H1 (cell line): ENCODE results near the gene CENATAC. TPM values are rescaled to one million over a fixed set of nuclear protein-coding genes. Genes with fewer than 3 reads are reported as not detected.

Experiments
- CTCF ChIA-PET: fragments of 300-600 bp; sonication (Branson Sonifier 250); formaldehyde crosslinking; loops from one replicate; lab custom pipeline; 2021; ENCODE audit not compliant: partially characterized antibody; lab: Charles Lee
- POLR2A ChIA-PET: fragments of 300-600 bp; sonication (Branson Sonifier 250); formaldehyde crosslinking; loops from one replicate; lab custom pipeline; 2021; ENCODE audit warnings: inconsistent platforms; ENCODE audit not compliant: partially characterized antibody; lab: Charles Lee
- DNase-seq, 2 experiments: peaks; one replicate each; pipeline versions ENCODE4 v3.0.0 to v3.0.0-alpha.2; 2010 to 2022; ENCODE audit warnings: low spot score in 2 of 2, low read depth in 1 of 2, mixed read lengths in 1 of 2
- FAIRE-seq: peaks from 2 replicates; lab custom pipeline; 2011; peaks lifted over from hg19 to GRCh38; lab: Jason Lieb, UNC
- H2AFZ ChIP-seq: 2 replicates; pipeline ENCODE4 v1.8.1; 2012; ENCODE audit warnings: low read length, inconsistent platforms
- H2AK5ac ChIP-seq: 2 replicates; pipeline ENCODE4 v1.6.1; 2013; ENCODE audit warnings: low read depth, low read length
- H2BK120ac ChIP-seq: replicated peaks from 2 replicates; pipeline ENCODE3; 2013; ENCODE audit warnings: low read depth, low read length, inconsistent platforms
- H2BK12ac ChIP-seq: 2 replicates; pipeline ENCODE4 v1.6.1; 2013; ENCODE audit warnings: low read depth, low read length
- H2BK15ac ChIP-seq: 2 replicates; pipeline ENCODE4 v1.6.1; 2013; ENCODE audit warnings: low read length
- H2BK20ac ChIP-seq: 2 replicates; pipeline ENCODE4 v1.6.1; 2013; ENCODE audit warnings: low read length
- H2BK5ac ChIP-seq: 2 replicates; pipeline ENCODE4 v1.6.1; 2013; ENCODE audit warnings: low read depth, low read length
- H3K14ac ChIP-seq: 2 replicates; pipeline ENCODE4 v1.6.1; 2013; ENCODE audit warnings: inconsistent platforms; ENCODE audit not compliant: insufficient read length
- H3K18ac ChIP-seq: 2 replicates; pipeline ENCODE4 v1.6.1; 2013; ENCODE audit warnings: low read length; ENCODE audit errors: extremely low read depth
- H3K23ac ChIP-seq: 2 replicates; pipeline ENCODE4 v1.6.1; 2013; ENCODE audit warnings: inconsistent platforms; ENCODE audit not compliant: insufficient read length
- H3K23me2 ChIP-seq: 2 replicates; pipeline ENCODE4 v1.6.1; 2013; ENCODE audit warnings: low read depth, low read length
- H3K27ac ChIP-seq: 2 replicates; pipeline ENCODE4 v1.6.1; 2011; ENCODE audit warnings: low read depth, low read length, inconsistent platforms
- H3K27me3 ChIP-seq, 4 experiments: replicated peaks in 1 of 4; 1 replicate in 1 of 4; 2 replicates in 3 of 4; pipeline versions ENCODE4 v1.6.1 to v1.8.1; 2011 to 2013; ENCODE audit warnings: low read length in 3 of 4, mild to moderate bottlenecking in 3 of 4, inconsistent platforms in 2 of 4, mixed read lengths in 2 of 4, moderate library complexity in 1 of 4; ENCODE audit not compliant: control insufficient read depth in 3 of 4, insufficient read depth in 3 of 4; ENCODE audit errors: extremely low read depth in 1 of 4
- H3K36me3 ChIP-seq, 4 experiments: 2 replicates each; pipeline versions ENCODE4 v1.6.1 to v1.8.1; 2011 to 2013; ENCODE audit warnings: mild to moderate bottlenecking in 4 of 4, low read length in 3 of 4, moderate library complexity in 2 of 4, control low read depth in 1 of 4, inconsistent platforms in 1 of 4; ENCODE audit not compliant: insufficient read depth in 4 of 4, control insufficient read depth in 2 of 4
- H3K4ac ChIP-seq: replicated peaks from 2 replicates; pipeline ENCODE3; 2013; ENCODE audit warnings: low read length, low read depth, mixed read lengths, inconsistent platforms; ENCODE audit not compliant: insufficient read length
- H3K4me1 ChIP-seq, 4 experiments: replicated peaks in 1 of 4; 1 replicate in 1 of 4; 2 replicates in 3 of 4; pipeline versions ENCODE4 v1.6.1 to v1.8.1; 2011 to 2013; ENCODE audit warnings: low read length in 3 of 4, inconsistent platforms in 2 of 4, mixed read lengths in 1 of 4; ENCODE audit not compliant: insufficient read depth in 4 of 4, control insufficient read depth in 3 of 4
- H3K4me2 ChIP-seq, 2 experiments: 2 replicates each; pipeline versions ENCODE4 v1.6.1 to v1.8.1; 2011 to 2013; ENCODE audit warnings: low read depth in 2 of 2, low read length in 2 of 2, control low read depth in 1 of 2, inconsistent platforms in 1 of 2, mild to moderate bottlenecking in 1 of 2; ENCODE audit not compliant: insufficient read depth in 1 of 2
- H3K4me3 ChIP-seq, 4 experiments: fragments of 200-600, 300-600 bp in 1 of 4; sonication (generic), shearing (Covaris generic), sonication (Bioruptor Twin) in 1 of 4; 2 replicates each; pipeline versions ENCODE4 v1.5.1 to v1.8.1; 2011 to 2016; ENCODE audit warnings: low read length in 4 of 4, low read depth in 3 of 4, control low read depth in 2 of 4, inconsistent platforms in 2 of 4, mild to moderate bottlenecking in 2 of 4, mixed read lengths in 1 of 4, moderate library complexity in 1 of 4; ENCODE audit not compliant: insufficient read depth in 2 of 4; ENCODE audit errors: extremely low read depth in 1 of 4
- H3K56ac ChIP-seq: replicated peaks from 2 replicates; pipeline ENCODE3; 2013; ENCODE audit warnings: low read depth, mild to moderate bottlenecking, mixed read lengths, low read length, inconsistent platforms; ENCODE audit not compliant: insufficient read length
- H3K79me1 ChIP-seq: 2 replicates; pipeline ENCODE4 v1.6.1; 2013; ENCODE audit warnings: low read depth, low read length, control low read depth
- H3K79me2 ChIP-seq, 2 experiments: 2 replicates each; pipeline versions ENCODE4 v1.6.1 to v1.8.1; 2012 to 2013; ENCODE audit warnings: low read length in 2 of 2, mild to moderate bottlenecking in 2 of 2, inconsistent platforms in 1 of 2; ENCODE audit not compliant: insufficient read depth in 2 of 2, control insufficient read depth in 1 of 2
- H3K9ac ChIP-seq, 4 experiments: replicated peaks in 1 of 4; 1 replicate in 1 of 4; 2 replicates in 3 of 4; pipeline versions ENCODE4 v1.6.1 to v1.8.1; 2011 to 2013; ENCODE audit warnings: low read depth in 3 of 4, low read length in 3 of 4, control low read depth in 2 of 4, mild to moderate bottlenecking in 2 of 4, moderate library complexity in 2 of 4, inconsistent platforms in 1 of 4; ENCODE audit errors: extremely low read depth in 1 of 4
- H3K9me3 ChIP-seq, 2 experiments: 2 replicates each; pipeline versions ENCODE4 v1.6.1 to v1.8.1; 2012 to 2013; ENCODE audit warnings: mild to moderate bottlenecking in 2 of 2, moderate library complexity in 2 of 2, control low read depth in 1 of 2, inconsistent platforms in 1 of 2, low read depth in 1 of 2, low read length in 1 of 2, mixed read lengths in 1 of 2; ENCODE audit not compliant: insufficient read depth in 2 of 2
- H4K20me1 ChIP-seq, 2 experiments: replicated peaks in 1 of 2; 2 replicates each; pipeline versions ENCODE3 to v1.8.1; 2011 to 2013; ENCODE audit warnings: inconsistent platforms in 2 of 2, low read length in 2 of 2, mild to moderate bottlenecking in 1 of 2; ENCODE audit not compliant: insufficient read depth in 2 of 2, control insufficient read depth in 1 of 2
- H4K5ac ChIP-seq: 2 replicates; pipeline ENCODE4 v1.6.1; 2013; ENCODE audit warnings: low read length, low read depth, mixed read lengths, inconsistent platforms; ENCODE audit not compliant: insufficient read length
- H4K8ac ChIP-seq: 2 replicates; pipeline ENCODE4 v1.8.0; 2013; ENCODE audit warnings: mild to moderate bottlenecking, moderate library complexity, low read length, inconsistent platforms; ENCODE audit not compliant: insufficient read depth; ENCODE audit errors: extremely low read depth
- H4K91ac ChIP-seq: replicated peaks from 2 replicates; pipeline ENCODE3; 2013; ENCODE audit warnings: low read length, mixed read lengths, inconsistent platforms; ENCODE audit not compliant: insufficient read length
- CBX8 ChIP-seq: fragments of 300-800, 300-1000 bp; sonication (generic); IDR thresholded peaks from 2 replicates; pipeline ENCODE4 v1.7.1; 2016; ENCODE audit warnings: low read depth, low read length, borderline replicate concordance
- WGBS, 2 experiments: shearing (Covaris generic) in 1 of 2; methylation state at CpG; one replicate each; pipeline versions ENCODE4 v1.1.6 to v1.1.7; 2013 to 2015; ENCODE audit warnings: low lambda C conversion rate in 2 of 2, mixed read lengths in 2 of 2, inconsistent platforms in 1 of 2, low coverage in 1 of 2, missing lambda C conversion rate in 1 of 2; ENCODE audit not compliant: insufficient replicate concordance in 2 of 2, insufficient coverage in 1 of 2, insufficient read length in 1 of 2; ENCODE audit errors: extremely low coverage in 1 of 2, missing lambda C conversion rate in 1 of 2; 5-methylcytosine and 5-hydroxymethylcytosine counted together
- polyA plus RNA-seq, 7 experiments: library from polyadenylated mRNA; depleted of rRNA in 3 of 7; stranded (reverse) in 5 of 7; unstranded in 2 of 7; fragments of >200 nt in 5 of 7; fragments of 200-250 nt in 2 of 7; gene quantifications; 1 replicate in 5 of 7; 2 replicates in 1 of 7; 4 replicates in 1 of 7; pipeline versions ENCODE4 v1.2.1 to v1.2.3, GENCODE V29; 2011 to 2013; ENCODE audit warnings: missing spikeins in 2 of 7, mixed read lengths in 2 of 7
- total RNA-seq: library from RNA; stranded (reverse); fragmentation: NEBNext Ultra II Directional; extraction: Animal tissue kit (Norgen Biotek cat#: 25700); gene quantifications from 2 replicates; pipeline ENCODE4 v1.2.1, GENCODE V29; 2021

CENATAC gene
- total and polyA plus RNA-seq, 2 of the 8 experiments (the other 6 are each of a cell fraction or from before 2014, with no cell fraction given) = 22.7 to 36.4 TPM

GRCh38 chr11:118956847-118957469 lies 41.0 kb upstream of the CENATAC start:
- no peak overlapping the region for H3K9ac ChIP-seq
- H3K4me1 ChIP-seq = peaks cover 0 to 5% (median 1%) of the 10 kb centered on the region in 4 experiments; a peak in 3 of 7 replicates
- H3K14ac ChIP-seq = no peak overlapping the region
- H2BK5ac ChIP-seq = no peak overlapping the region
- peaks cover 0 to 4% (median 3%) of the 10 kb centered on the region in 4 experiments; a peak in 2 of 7 replicates for H3K27me3 ChIP-seq
- H3K79me2 ChIP-seq = no peaks in the 10 kb centered on the region
- 0 out of 2 replicates have a peak overlapping the region, but pooled peaks have one; percentile 60 for H2AFZ ChIP-seq
- no peaks in the 10 kb centered on the region for H4K20me1 ChIP-seq
- H4K8ac ChIP-seq = peak overlapping the region; percentile 82; the same call in 1 of the 2 replicates
- FAIRE-seq = no peak
- H3K79me1 ChIP-seq = no peaks in the 10 kb centered on the region
- H2BK12ac ChIP-seq = peak overlapping the region; percentile 35; the same call in 1 of the 2 replicates
- no peak overlapping the region for H3K56ac ChIP-seq
- H2BK15ac ChIP-seq = no peak overlapping the region; the same call in 1 of the 2 replicates
- H2BK20ac ChIP-seq = no peak overlapping the region
- TF ChIP-seq CBX8 = no peak
- H3K4me3 ChIP-seq = no peak overlapping the region
- H2AK5ac ChIP-seq = no peak overlapping the region
- H3K23me2 ChIP-seq = 0 out of 2 replicates have a peak, but pooled peaks cover 2% of the 10 kb centered on the region
- no peak for DNase-seq
- peak overlapping the region; percentile 50 for H3K4ac ChIP-seq
- ChIA-PET CTCF (interaction anchor here (0.6 to 12.7 kb wide), 34 partner anchors 8 to 297 kb away, joined by 3 to 100 read pairs (median 4); partner anchors contain the start of gene FOXR1), POLR2A (interaction anchor here (1.2 to 2.2 kb wide), 7 partner anchors 27 to 61 kb away, joined by 3 to 6 read pairs (median 3); partner anchors contain the start of gene CENATAC)
- WGBS, 2 experiments = 67% methylated on average over 14 of the region's 14 CpGs; no CpG with 5 or more reads in 1 of the 2 experiments
- no peak overlapping the region for H2BK120ac ChIP-seq
- H3K36me3 ChIP-seq = no peaks in the 10 kb centered on the region
- no peak overlapping the region for H3K23ac ChIP-seq
- H3K27ac ChIP-seq = no peak overlapping the region
- H4K5ac ChIP-seq = no peak overlapping the region
- H3K18ac ChIP-seq = no peak overlapping the region
- no peaks in the 10 kb centered on the region for H3K9me3 ChIP-seq
- no peak overlapping the region for H4K91ac ChIP-seq
- no peak overlapping the region for H3K4me2 ChIP-seq
